SH-SY5Y (cell line): Measurements from ENCODE around the gene DNAH8.

ENCODE experiments used
- GATA2 ChIP-seq: IDR thresholded peaks from 2 replicates; pipeline ENCODE4 v1.6.1; 2011; ENCODE audit warnings: mild to moderate bottlenecking, low read depth, low read length
- GATA3 ChIP-seq: IDR thresholded peaks from 2 replicates; pipeline ENCODE4 v1.6.1; 2011; ENCODE audit warnings: low read depth, mild to moderate bottlenecking, low read length, moderate library complexity

DNA sequence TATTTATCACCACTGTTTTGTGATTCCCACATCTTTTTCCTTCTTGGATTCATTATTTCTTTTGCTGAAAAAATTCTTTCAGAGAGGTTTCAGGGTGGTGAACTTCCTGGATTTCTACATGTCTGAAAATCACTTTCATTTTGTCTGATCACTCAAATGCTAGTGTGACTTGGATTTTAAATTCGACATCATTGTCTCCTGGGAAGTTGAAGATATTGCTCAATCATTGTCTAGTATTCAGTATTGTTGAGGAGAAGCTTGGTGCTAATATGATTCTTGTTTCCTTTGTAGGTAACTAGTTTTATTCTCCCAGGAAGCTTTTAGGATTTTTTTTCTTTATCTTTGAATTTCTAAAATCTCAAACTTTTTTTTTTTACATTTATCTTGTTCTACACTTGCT, 45.0 kb downstream of the DNAH8 start:
- TF ChIP-seq GATA2 = no peak
- TF ChIP-seq GATA3 = no peak
